MM.1S (cell line): ENCODE data around the gene CBFA2T2.

Experiments
- DNase-seq: peaks from one replicate; pipeline ENCODE4 v3.0.0-alpha.2; 2015
- H2AFZ ChIP-seq: fragments of 300-600 bp; sonication (generic); 2 replicates; pipeline ENCODE4 v1.6.0; 2016; ENCODE audit warnings: antibody characterized with exemption, low read length
- H3F3A ChIP-seq: fragments of 300-600 bp; sonication (generic); 2 replicates; pipeline ENCODE4 v1.6.1; 2016; ENCODE audit warnings: mild to moderate bottlenecking, antibody characterized with exemption, low read length, moderate library complexity, mixed read lengths; ENCODE audit not compliant: insufficient read depth
- H3K27ac ChIP-seq: fragments of 300-600 bp; sonication (generic); 2 replicates; pipeline ENCODE4 v1.5.1; 2016; ENCODE audit warnings: mild to moderate bottlenecking, low read length
- H3K27me3 ChIP-seq: fragments of 300-600 bp; sonication (generic); replicated peaks from 2 replicates; pipeline ENCODE4 v1.6.0; 2016; ENCODE audit warnings: low read length; ENCODE audit not compliant: insufficient read depth
- H3K36me3 ChIP-seq: fragments of 300-600 bp; sonication (generic); replicated peaks from 2 replicates; pipeline ENCODE4 v1.6.1; 2016; ENCODE audit warnings: mild to moderate bottlenecking, low read length, mixed read lengths; ENCODE audit not compliant: insufficient read depth
- H3K4me1 ChIP-seq: fragments of 300-600 bp; sonication (generic); 2 replicates; pipeline ENCODE4 v1.6.1; 2016; ENCODE audit warnings: low read length, mixed read lengths
- H3K4me2 ChIP-seq: fragments of 300-600 bp; sonication (generic); 2 replicates; pipeline ENCODE4 v1.6.0; 2016; ENCODE audit warnings: low read depth, low read length
- H3K4me3 ChIP-seq: fragments of 300-600 bp; sonication (generic); 2 replicates; pipeline ENCODE4 v1.5.1; 2016; ENCODE audit warnings: low read length, mixed read lengths
- H3K79me2 ChIP-seq: fragments of 300-600 bp; sonication (generic); 2 replicates; pipeline ENCODE4 v1.6.1; 2016; ENCODE audit warnings: mixed run types, low read length, mixed read lengths
- H3K9ac ChIP-seq: fragments of 300-600 bp; sonication (generic); 2 replicates; pipeline ENCODE4 v1.6.1; 2016; ENCODE audit warnings: low read length, mixed read lengths
- H3K9me2 ChIP-seq: fragments of 300-600 bp; sonication (generic); replicated peaks from 2 replicates; pipeline ENCODE4 v1.6.1; 2016; ENCODE audit warnings: mild to moderate bottlenecking, low read length, mixed read lengths; ENCODE audit not compliant: insufficient read depth
- H3K9me3 ChIP-seq: fragments of 300-600 bp; sonication (generic); replicated peaks from 2 replicates; pipeline ENCODE4 v1.6.1; 2016; ENCODE audit warnings: mild to moderate bottlenecking, low read length, mixed read lengths; ENCODE audit not compliant: insufficient read depth
- H4K20me1 ChIP-seq: fragments of 300-600 bp; sonication (generic); 2 replicates; pipeline ENCODE4 v1.6.1; 2016; ENCODE audit warnings: mild to moderate bottlenecking, low read length, moderate library complexity, mixed read lengths; ENCODE audit not compliant: insufficient read depth
- EZH2 ChIP-seq: fragments of 300-600 bp; sonication (generic); optimal IDR thresholded peaks from 2 replicates; pipeline ENCODE3; 2017; ENCODE audit warnings: low read depth, mild to moderate bottlenecking, antibody characterized with exemption, low read length, mixed read lengths
- EZH2phosphoT487 ChIP-seq: fragments of 300-600 bp; sonication (generic); IDR thresholded peaks from 2 replicates; pipeline ENCODE4 v1.6.1; 2018; ENCODE audit warnings: antibody characterized with exemption, low read length
- TF ChIP-seq, protein P1 (sequence below): fragments of 300-600 bp; sonication (generic); IDR thresholded peaks from 2 replicates; pipeline ENCODE4 v1.5.1; 2016; ENCODE audit warnings: antibody characterized with exemption, low read length, mixed read lengths

The CBFA2T2 gene

DNA sequence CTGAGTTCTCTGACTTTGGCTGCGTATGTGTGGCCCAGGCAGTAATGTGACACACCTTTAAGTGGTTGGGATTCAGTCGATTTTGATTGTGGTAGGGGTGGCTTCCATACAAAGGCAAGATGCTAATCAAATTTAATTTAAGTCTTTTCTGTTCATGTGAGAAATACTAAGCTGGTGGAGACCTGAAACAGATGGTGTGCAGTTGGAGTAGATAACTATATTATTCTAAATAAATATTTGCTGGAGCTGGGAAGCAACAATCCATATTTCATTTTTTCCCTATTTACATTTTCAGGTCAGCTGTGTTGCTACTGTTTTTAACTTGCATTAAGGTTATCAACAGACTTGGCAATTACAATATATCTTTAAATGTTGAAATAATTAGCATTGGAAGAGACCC, 104.8 kb downstream of the CBFA2T2 start:
- Histone ChIP-seq H3K4me1 (peaks cover 8% of the 10 kb centered on the region; the same call in 1 of the 2 replicates), H3K9ac (no peak overlapping the region), H2AFZ (no peak overlapping the region), H4K20me1 (no peaks in the 10 kb centered on the region), H3K9me3 (no peaks in the 10 kb centered on the region), H3K27ac (no peak overlapping the region), H3K9me2 (no peaks in the 10 kb centered on the region), H3K79me2 (no peaks in the 10 kb centered on the region), H3K4me3 (no peak overlapping the region), H3K27me3 (no peaks in the 10 kb centered on the region), H3K4me2 (no peak overlapping the region), H3F3A (no peaks in the 10 kb centered on the region), H3K36me3 (no peaks in the 10 kb centered on the region)
- DNase-seq, result no peak
- TF ChIP-seq EZH2 (no peak), EZH2phosphoT487 (no peak)
- TF ChIP-seq, protein P1, sequence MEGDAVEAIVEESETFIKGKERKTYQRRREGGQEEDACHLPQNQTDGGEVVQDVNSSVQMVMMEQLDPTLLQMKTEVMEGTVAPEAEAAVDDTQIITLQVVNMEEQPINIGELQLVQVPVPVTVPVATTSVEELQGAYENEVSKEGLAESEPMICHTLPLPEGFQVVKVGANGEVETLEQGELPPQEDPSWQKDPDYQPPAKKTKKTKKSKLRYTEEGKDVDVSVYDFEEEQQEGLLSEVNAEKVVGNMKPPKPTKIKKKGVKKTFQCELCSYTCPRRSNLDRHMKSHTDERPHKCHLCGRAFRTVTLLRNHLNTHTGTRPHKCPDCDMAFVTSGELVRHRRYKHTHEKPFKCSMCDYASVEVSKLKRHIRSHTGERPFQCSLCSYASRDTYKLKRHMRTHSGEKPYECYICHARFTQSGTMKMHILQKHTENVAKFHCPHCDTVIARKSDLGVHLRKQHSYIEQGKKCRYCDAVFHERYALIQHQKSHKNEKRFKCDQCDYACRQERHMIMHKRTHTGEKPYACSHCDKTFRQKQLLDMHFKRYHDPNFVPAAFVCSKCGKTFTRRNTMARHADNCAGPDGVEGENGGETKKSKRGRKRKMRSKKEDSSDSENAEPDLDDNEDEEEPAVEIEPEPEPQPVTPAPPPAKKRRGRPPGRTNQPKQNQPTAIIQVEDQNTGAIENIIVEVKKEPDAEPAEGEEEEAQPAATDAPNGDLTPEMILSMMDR, result no peak

DNA sequence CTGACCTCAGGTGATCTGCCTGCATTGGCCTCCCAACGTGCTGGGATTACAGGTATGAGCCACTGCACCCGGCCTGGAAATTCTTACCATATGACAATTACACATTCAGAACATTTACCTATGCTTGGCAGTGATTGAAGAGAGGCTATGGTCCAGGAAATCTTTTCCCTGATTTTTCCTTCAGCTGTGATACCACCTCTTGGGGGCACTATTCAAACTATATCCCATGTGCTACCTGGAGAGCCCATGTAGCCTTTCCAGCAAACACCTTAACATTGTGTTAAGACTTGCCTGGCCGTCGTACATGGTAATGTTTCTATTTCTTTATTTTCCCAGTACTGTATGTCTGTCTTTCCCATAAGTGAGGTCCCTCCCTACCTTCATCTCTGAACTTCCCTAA, 110.5 kb downstream of the CBFA2T2 start:
- H3K4me1 ChIP-seq, result peaks cover 29% of the 10 kb centered on the region
- no peaks in the 10 kb centered on the region for H3K79me2 ChIP-seq
- no peak for DNase-seq
- no peaks in the 10 kb centered on the region for H4K20me1 ChIP-seq
- H3K27ac ChIP-seq, result no peak overlapping the region
- no peaks in the 10 kb centered on the region for H3K27me3 ChIP-seq
- H3K36me3 ChIP-seq, result no peaks in the 10 kb centered on the region
- TF ChIP-seq, protein P1, result no peak
- no peak overlapping the region for H3K4me2 ChIP-seq
- H2AFZ ChIP-seq, result no peak overlapping the region
- no peaks in the 10 kb centered on the region for H3K9me2 ChIP-seq
- peaks cover 13% of the 10 kb centered on the region for H3F3A ChIP-seq
- H3K9ac ChIP-seq, result no peak overlapping the region
- no peak overlapping the region for H3K4me3 ChIP-seq
- no peaks in the 10 kb centered on the region for H3K9me3 ChIP-seq

DNA sequence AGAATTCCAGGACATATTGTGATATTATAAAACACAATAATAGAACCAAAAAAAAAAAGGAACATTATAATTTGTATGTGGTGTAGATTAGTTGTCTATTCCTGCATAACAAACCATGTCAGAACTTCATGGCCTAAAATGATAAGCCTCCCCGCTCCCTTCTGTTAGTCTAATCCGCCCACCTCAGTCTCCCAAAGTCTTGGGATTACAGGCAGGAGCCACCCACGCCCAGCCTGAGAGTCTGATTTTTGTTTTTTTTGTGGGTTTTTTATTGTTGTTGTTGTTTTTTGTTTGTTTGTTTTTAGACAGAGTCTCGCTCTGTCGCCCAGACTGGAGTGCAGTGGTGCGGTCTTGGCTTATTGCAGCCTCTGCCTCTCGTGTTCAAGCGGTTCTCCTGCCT, 111.1 kb downstream of the CBFA2T2 start:
- Histone ChIP-seq H3K27me3 (no peaks in the 10 kb centered on the region), H3K4me1 (peaks cover 32% of the 10 kb centered on the region), H4K20me1 (no peaks in the 10 kb centered on the region), H3K27ac (no peak overlapping the region), H3K4me2 (no peak overlapping the region), H3K79me2 (no peaks in the 10 kb centered on the region), H3K4me3 (no peak overlapping the region), H3K9me3 (no peaks in the 10 kb centered on the region), H3K9ac (no peak overlapping the region), H3F3A (peaks cover 14% of the 10 kb centered on the region), H3K9me2 (no peaks in the 10 kb centered on the region), H2AFZ (no peak overlapping the region), H3K36me3 (no peaks in the 10 kb centered on the region)
- DNase-seq, result no peak
- no peak for TF ChIP-seq EZH2phosphoT487
- TF ChIP-seq, protein P1, result no peak
- no peak for TF ChIP-seq EZH2
